ENCODE measurements around the gene ARHGAP24.

Gene ARHGAP24

GRCh38 chr4:85860066-85860740 lies 385.3 kb downstream of the ARHGAP24 start:
- H3K4me3 Mint-ChIP-seq = no peak overlapping the region
- ATAC-seq (replicated peaks) (no peak), DNase-seq (no peak)
- no peak overlapping the region for H3K27ac Mint-ChIP-seq
- no peaks in the 10 kb centered on the region for H3K27me3 Mint-ChIP-seq
- H3K9me3 Mint-ChIP-seq = peaks cover 0 to 3% of the 10 kb centered on the region in 2 donors
- H3K36me3 Mint-ChIP-seq = peaks cover 0 to under 1% of the 10 kb centered on the region in 2 donors
- H3K4me1 Mint-ChIP-seq = peaks cover 0 to 2% of the 10 kb centered on the region in 2 donors

- Mint-ChIP-seq H3K9me3 (peaks cover 0 to 3% of the 10 kb centered on the region in 2 donors), H3K36me3 (no peaks in the 10 kb centered on the region), H3K27ac (no peak overlapping the region), H3K4me3 (no peak overlapping the region), H3K27me3 (no peaks in the 10 kb centered on the region), H3K4me1 (peaks cover 0 to 2% of the 10 kb centered on the region in 2 donors)
- DNase-seq (no peak), ATAC-seq (replicated peaks) (no peak)
Measured at GRCh38 chr4:85861064-85861765, 386.3 kb downstream of the ARHGAP24 start.

DNA sequence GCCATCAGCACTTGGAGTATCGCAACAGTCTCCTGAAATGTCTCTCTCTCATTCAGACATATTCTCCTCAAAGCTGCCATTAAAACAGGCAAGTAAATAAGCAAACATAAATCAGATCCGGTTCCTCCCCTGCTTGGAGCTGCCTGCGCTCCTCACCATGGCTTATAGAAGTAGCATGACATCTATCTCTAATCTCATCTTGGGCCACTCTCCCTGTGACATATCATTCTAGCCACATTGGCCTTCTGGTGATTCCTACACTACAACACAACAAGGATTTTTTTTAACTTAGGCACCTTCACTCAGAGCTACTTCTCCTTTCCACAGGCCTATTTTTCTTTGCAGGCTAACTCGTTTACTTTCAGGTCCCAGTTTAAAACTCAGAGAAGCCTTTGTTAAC lies 387.9 kb downstream of the ARHGAP24 start:
- ATAC-seq (replicated peaks) = peak; percentile 46 to 53
- Mint-ChIP-seq H3K4me1 (peaks cover 5 to 6% of the 10 kb centered on the region in 2 donors), H3K4me3 (no peak overlapping the region), H3K36me3 (no peaks in the 10 kb centered on the region), H3K9me3 (peaks cover 0 to 3% of the 10 kb centered on the region in 2 donors), H3K27me3 (no peaks in the 10 kb centered on the region), H3K27ac (no peak overlapping the region)
- no peak for DNase-seq

DNA sequence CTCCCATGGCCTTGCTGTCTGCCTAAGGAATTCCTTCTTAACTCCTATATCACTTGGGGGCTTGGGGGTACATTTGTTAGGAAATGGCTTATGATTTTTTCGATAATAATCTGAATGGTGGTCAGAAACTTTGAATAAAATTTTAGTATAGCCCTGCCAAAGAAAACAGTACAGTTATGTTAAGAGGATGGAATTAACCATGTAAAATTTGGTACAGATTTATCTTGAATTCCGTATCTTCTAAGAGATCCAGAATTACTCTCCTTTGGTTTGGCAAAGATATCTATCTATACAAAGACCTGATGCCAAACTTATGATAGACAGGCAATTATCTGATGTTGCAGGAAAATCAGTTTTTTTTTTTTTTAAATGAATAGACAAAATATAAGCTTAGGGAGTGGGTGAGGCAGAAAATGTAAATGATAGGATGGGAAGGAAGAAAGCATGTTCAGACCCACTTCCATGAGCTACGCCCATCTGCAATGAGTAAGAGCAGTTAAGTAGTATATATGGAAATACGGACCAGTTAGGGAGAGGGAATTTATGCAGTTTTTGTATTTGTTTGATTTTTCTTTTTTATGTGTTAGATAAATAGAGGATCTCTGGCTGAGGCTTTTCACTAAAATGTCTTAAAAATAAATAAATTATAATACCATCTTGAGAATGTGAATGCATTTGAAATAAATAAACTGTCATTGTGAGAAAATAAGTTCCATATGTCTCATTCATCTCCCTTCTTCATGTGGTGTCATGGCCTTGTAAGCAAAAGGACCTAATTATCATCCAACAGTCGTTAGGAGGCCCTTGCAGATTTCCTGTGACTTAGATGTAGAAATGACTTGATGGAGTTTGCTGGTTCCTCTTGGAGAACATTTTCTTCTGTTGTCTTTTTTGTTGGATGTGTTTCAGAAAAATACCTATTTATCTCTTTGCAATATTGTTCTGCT lies 389.6 kb downstream of the ARHGAP24 start:
- no peak for ATAC-seq (replicated peaks)
- Mint-ChIP-seq H3K4me3 (no peak overlapping the region), H3K27ac (no peak overlapping the region), H3K4me1 (peaks cover 5 to 8% of the 10 kb centered on the region in 2 donors), H3K27me3 (no peaks in the 10 kb centered on the region), H3K36me3 (no peaks in the 10 kb centered on the region), H3K9me3 (peaks cover 0 to 3% of the 10 kb centered on the region in 2 donors)
- DNase-seq = no peak

- no peak overlapping the region for H3K4me3 Mint-ChIP-seq
- ATAC-seq (replicated peaks) = no peak
- H3K27me3 Mint-ChIP-seq = no peaks in the 10 kb centered on the region
- H3K9me3 Mint-ChIP-seq = peaks cover 0 to 3% of the 10 kb centered on the region in 2 donors
- H3K27ac Mint-ChIP-seq = no peak overlapping the region
- H3K4me1 Mint-ChIP-seq = peaks cover 5 to 8% of the 10 kb centered on the region in 2 donors
- H3K36me3 Mint-ChIP-seq = no peaks in the 10 kb centered on the region
- DNase-seq = no peak
Measured at GRCh38 chr4:85865256-85865655, 390.3 kb downstream of the ARHGAP24 start.

DNA sequence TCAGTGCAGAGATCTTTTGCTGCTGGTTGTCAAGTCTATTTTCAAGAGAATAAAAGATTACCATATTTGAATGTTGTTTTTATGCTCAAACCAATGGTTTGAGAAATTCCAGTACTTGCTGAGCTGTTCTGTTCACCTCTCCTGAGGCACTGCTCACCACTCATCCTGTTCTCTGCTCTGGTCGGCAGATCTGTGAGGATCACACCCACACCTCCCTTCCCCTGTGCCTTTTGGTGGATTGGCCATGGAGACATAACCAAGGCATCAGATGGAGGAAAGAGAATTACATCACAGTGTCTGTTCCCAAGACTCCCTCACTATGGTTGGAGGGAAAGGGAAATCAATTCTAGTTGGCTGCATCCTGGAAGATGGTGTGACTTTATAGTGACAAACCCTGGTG lies 391.6 kb downstream of the ARHGAP24 start:
- Mint-ChIP-seq H3K9me3 (peaks cover 0 to 3% of the 10 kb centered on the region in 2 donors), H3K4me3 (no peak overlapping the region), H3K27ac (peak overlapping the region; percentile 51), H3K4me1 (peaks cover 5 to 9% of the 10 kb centered on the region in 2 donors), H3K36me3 (no peaks in the 10 kb centered on the region), H3K27me3 (no peaks in the 10 kb centered on the region)
- ATAC-seq (replicated peaks) = peak in 1 of 2 donors; percentile 58
- DNase-seq = no peak

DNA sequence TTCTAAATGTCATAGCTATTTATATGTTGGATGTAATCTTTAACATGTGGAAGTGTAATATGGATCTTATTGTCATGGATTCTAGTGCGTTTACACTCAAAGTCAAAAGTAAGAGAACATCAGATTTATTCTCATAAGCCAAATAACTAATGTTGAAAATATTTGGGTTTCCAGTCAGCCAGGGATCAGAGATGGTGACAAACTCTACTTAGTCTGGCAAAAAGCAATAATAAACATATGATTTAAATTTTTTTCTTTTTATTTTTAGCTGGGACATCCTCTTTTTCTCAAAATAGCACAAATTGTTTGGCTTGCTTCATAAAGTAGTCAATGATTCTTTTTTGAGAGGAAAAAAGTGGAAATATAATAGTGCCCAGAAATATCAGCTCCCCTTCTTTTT lies 392.3 kb downstream of the ARHGAP24 start:
- H3K9me3 Mint-ChIP-seq = peaks cover 0 to 3% of the 10 kb centered on the region in 2 donors

DNA sequence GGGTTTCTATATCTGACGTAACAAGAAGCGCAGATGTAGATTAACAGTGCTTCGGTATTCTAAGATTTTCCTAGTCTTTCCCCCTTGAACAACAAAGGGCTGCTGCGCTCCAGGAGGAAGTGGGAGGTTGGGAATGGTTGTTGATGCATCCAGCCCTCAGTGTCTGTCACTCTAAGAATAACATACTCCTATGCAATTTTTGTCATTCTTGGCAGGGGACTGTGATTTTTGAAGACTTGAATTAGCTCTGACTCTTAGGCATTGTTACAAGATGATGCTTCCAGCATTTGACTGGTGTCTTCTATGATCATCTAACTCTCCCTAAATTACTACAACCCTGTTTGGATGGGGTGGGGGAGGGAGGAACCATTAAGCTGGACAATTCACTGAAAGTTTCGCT lies 394.2 kb downstream of the ARHGAP24 start:
- DNase-seq (no peak), ATAC-seq (replicated peaks) (no peak)
- Mint-ChIP-seq H3K27me3 (no peaks in the 10 kb centered on the region), H3K36me3 (no peaks in the 10 kb centered on the region), H3K27ac (no peak overlapping the region), H3K4me1 (peaks cover 5 to 9% of the 10 kb centered on the region in 2 donors), H3K4me3 (no peak overlapping the region), H3K9me3 (no peaks in the 10 kb centered on the region)

More for the DNA sequence above, 392.3 kb downstream of the ARHGAP24 start:
- H3K36me3 Mint-ChIP-seq = no peaks in the 10 kb centered on the region
- no peak for DNase-seq
- no peaks in the 10 kb centered on the region for H3K27me3 Mint-ChIP-seq
- H3K27ac Mint-ChIP-seq = no peak overlapping the region
- H3K4me3 Mint-ChIP-seq = no peak overlapping the region
- ATAC-seq (replicated peaks) = no peak
- H3K4me1 Mint-ChIP-seq = peaks cover 5 to 9% of the 10 kb centered on the region in 2 donors

DNA sequence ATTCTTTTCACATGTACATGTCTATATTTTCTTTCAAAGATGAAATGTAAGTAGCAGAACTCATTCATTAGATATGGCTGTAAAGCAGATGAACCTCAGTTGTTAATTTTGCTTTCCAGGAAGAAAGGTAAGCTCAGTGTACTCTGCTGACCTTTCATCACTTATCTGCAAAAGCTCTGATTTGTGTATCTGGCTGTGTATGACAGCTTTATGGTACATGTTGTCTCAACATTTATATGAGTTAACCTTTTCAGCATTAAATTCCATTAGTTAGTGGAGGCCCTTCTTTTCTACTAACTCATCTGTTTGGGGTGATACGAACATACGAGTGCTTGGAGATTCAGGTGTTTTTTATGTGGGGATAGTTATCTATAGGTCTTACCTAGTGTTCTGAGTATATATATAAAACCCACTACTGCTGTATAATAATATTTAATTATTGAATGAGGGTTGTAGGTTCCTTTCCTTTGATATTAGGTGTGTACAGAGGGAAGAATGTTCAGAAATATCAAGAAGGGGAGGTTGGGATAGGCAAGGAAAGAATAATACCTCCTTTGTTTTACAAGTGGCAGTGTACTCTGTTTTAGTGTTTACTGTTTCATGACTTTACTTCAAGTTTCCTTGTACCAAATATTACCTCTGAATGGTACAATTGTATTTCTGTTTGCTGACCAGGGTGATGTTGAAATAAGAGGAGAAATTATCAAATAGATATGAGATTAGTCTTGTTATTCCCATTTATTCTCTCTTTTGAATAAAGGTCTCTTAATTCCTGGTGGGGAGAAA lies 395.5 kb downstream of the ARHGAP24 start:
- H3K4me3 Mint-ChIP-seq = no peak overlapping the region
- no peak overlapping the region for H3K27ac Mint-ChIP-seq
- H3K27me3 Mint-ChIP-seq = no peaks in the 10 kb centered on the region
- no peaks in the 10 kb centered on the region for H3K36me3 Mint-ChIP-seq
- DNase-seq (no peak), ATAC-seq (replicated peaks) (no peak)
- H3K9me3 Mint-ChIP-seq = no peaks in the 10 kb centered on the region
- peaks cover 5 to 9% of the 10 kb centered on the region in 2 donors for H3K4me1 Mint-ChIP-seq

DNA sequence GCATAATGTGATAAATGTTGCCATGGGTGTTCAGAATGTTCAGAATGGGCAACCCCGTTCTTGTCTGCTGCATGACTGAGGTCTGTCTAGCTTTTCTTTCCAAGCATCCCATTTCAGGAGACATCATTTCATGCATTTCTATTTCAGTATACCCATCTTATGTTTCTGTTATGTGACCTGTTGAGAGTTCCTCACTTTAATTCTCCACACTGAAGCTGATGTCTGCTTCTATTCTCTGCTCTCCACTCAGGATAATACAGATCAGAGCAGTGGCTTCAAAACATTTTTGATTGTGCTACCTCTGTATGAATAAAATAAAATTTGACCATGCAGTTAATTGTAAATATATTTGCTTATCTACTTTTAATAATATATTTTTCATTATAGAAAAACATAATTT lies 398.6 kb downstream of the ARHGAP24 start:
- no peaks in the 10 kb centered on the region for H3K27me3 Mint-ChIP-seq
- H3K36me3 Mint-ChIP-seq = peaks cover 0 to 4% of the 10 kb centered on the region in 2 donors
- DNase-seq = no peak
- peaks cover 0 to 4% of the 10 kb centered on the region in 2 donors for H3K4me1 Mint-ChIP-seq
- no peaks in the 10 kb centered on the region for H3K9me3 Mint-ChIP-seq
- H3K4me3 Mint-ChIP-seq = no peak overlapping the region
- no peak overlapping the region for H3K27ac Mint-ChIP-seq
- ATAC-seq (replicated peaks) = no peak

DNA sequence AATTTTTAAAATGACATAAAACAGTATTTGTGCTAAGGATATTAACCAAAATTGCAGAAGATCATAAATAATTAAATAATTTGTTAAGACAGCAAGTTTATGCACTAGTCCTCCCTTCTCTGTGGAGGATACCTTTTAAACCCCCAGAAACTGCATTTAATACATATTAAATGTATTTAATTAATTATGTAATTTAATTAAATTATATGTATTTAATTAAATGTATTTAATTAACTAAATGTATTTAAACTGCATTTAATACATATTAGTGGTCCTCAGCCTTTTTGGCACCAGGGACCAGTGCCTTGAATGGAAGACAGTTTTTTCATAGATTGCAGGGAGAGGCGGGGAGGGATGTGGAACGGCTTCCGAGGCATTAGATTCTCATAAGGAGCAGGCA lies 404.6 kb downstream of the ARHGAP24 start:
- ATAC-seq (replicated peaks) (no peak), DNase-seq (no peak)
- Mint-ChIP-seq H3K4me3 (no peak overlapping the region), H3K27me3 (no peaks in the 10 kb centered on the region), H3K27ac (no peak overlapping the region), H3K4me1 (peaks cover 0 to 10% of the 10 kb centered on the region in 2 donors), H3K9me3 (peaks cover 0 to 1% of the 10 kb centered on the region in 2 donors), H3K36me3 (peaks cover 0 to 10% of the 10 kb centered on the region in 2 donors)

- no peak overlapping the region for H3K27ac Mint-ChIP-seq
- ATAC-seq (replicated peaks) = no peak
- H3K4me1 Mint-ChIP-seq = peaks cover 0 to 8% of the 10 kb centered on the region in 2 donors
- H3K36me3 Mint-ChIP-seq = peaks cover 0 to 6% of the 10 kb centered on the region in 2 donors
- peaks cover 0 to 1% of the 10 kb centered on the region in 2 donors for H3K9me3 Mint-ChIP-seq
- H3K27me3 Mint-ChIP-seq = no peaks in the 10 kb centered on the region
- no peak overlapping the region for H3K4me3 Mint-ChIP-seq
- DNase-seq = no peak
Measured at GRCh38 chr4:85883180-85883579, 408.2 kb downstream of the ARHGAP24 start.

GRCh38 chr4:85884251-85884650 lies 409.3 kb downstream of the ARHGAP24 start:
- no peak for ATAC-seq (replicated peaks)
- H3K4me1 Mint-ChIP-seq = peaks cover 0 to 10% of the 10 kb centered on the region in 2 donors
- DNase-seq = no peak
- H3K36me3 Mint-ChIP-seq = peaks cover 0 to 6% of the 10 kb centered on the region in 2 donors
- no peaks in the 10 kb centered on the region for H3K27me3 Mint-ChIP-seq
- peaks cover 0 to 1% of the 10 kb centered on the region in 2 donors for H3K9me3 Mint-ChIP-seq
- no peak overlapping the region for H3K4me3 Mint-ChIP-seq
- no peak overlapping the region for H3K27ac Mint-ChIP-seq
